Measurements from ENCODE around the gene FRMD4B.

Gene FRMD4B

DNA sequence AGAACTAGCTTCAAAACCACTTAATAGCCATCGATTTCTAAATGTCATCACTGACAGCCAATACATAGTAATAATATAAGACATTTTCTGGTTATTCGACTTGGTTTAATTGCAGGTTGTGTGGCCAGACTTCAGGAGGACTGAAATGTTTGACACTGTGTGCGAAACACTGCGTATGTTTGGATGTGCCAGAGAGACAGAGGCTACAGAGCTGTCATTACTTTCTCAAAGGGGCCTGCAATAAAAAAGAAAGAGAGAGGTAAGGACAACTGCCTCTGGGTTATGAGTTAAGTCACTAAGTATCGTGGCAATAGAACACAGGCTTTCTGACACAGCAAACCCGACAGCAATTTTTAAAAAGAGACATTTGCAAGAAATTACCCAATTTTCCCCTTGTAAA lies 264.4 kb downstream of the FRMD4B start:
- no peak for DNase-seq (ENCODE audit: low spot score)

- peak; percentile 5 for DNase-seq (ENCODE audit: low spot score)
These were observed 264.9 kb downstream of the FRMD4B start for GRCh38 chr3:69120879-69121464.
